ENCODE data around the gene DMGDH. TPM values are rescaled to one million over a fixed set of nuclear protein-coding genes. Genes with fewer than 3 reads are reported as not detected.

The DMGDH gene
- total and polyA plus RNA-seq, 7 experiments from 2014 or later = 0.35 to 2.1 (median 0.68) TPM; not detected in 2

DNA sequence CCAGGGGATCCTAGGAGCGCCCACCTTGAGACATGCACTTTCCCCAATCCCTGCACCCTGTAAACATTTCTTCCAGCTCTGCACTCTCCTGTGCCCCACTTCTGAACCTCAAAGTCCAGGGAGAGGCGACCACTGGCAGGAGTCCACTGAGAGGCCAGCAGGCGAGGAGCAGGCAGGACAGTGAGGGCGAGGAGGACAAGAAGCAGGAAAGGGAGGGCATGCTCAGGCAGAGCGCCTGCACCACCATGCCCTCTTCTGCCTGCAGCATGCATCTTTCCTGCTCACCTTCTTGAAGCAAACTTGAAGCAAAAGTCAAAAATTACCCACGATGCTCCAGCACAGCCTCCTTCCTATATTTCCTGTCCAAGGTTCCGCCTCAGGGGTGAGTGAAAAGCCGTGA lies 94.4 kb downstream of the DMGDH start:
- Mint-ChIP-seq H3K27ac (no peak overlapping the region), H3K27me3 (no peaks in the 10 kb centered on the region), H3K4me3 (no peak overlapping the region), H3K4me1 (peaks cover 0 to 8% (median 4%) of the 10 kb centered on the region in 7 donors), H3K9me3 (peaks cover 0 to 1% (median 0%) of the 10 kb centered on the region in 11 donors), H3K36me3 (peaks cover 0 to 3% (median 0%) of the 10 kb centered on the region in 5 donors)
- ATAC-seq (no peak), DNase-seq (no peak)
- intact Hi-C loops (cut with micrococcal nuclease) = no loop called here
- ChIA-PET POLR2A (no interaction called here), CTCF (interaction anchor here (0.8 kb wide), 1 partner anchor 159 kb away, joined by 3 read pairs; no protein-coding TSS in a partner anchor)
- Histone ChIP-seq H3K4me1 (ENCODE audit: control insufficient read depth in 2 of 2, insufficient read depth in 2 of 2, low read length in 2 of 2) (no peaks in the 10 kb centered on the region), H3K27me3 (ENCODE audit: control insufficient read depth in 2 of 2, insufficient read depth in 2 of 2, low read length in 2 of 2) (no peaks in the 10 kb centered on the region), H3K36me3 (ENCODE audit: control insufficient read depth in 2 of 3, insufficient read depth in 3 of 3, low read length in 3 of 3) (no peaks in the 10 kb centered on the region), H3K27ac (ENCODE audit: low read depth, low read length) (no peak overlapping the region), H3K4me3 (ENCODE audit: low read length) (no peak overlapping the region), H3K9me3 (ENCODE audit: control insufficient read depth in 2 of 3, low read length in 3 of 3) (no peaks in the 10 kb centered on the region)

DNA sequence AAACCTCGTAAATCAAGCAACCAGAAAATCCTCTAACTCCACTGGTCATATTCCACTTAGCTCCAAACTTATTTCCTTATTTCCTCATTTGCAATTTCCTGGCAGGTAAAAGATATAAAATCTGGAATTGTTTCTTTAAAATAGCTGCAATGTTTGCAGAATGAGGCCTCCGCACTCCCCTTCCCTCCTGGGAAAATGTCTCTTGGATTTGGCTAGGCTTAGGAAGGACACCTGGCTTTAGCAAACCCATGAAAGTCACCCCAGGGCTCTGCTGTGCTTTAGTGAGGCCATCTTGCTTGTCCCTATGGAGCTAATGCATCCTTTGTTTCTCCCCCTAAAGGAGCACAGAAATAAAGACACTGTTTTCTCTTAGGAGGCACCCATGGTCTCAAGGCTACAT lies 94.9 kb downstream of the DMGDH start:
- intact Hi-C loops (cut with micrococcal nuclease) = no loop called here
- Histone ChIP-seq H3K4me1 (ENCODE audit: control insufficient read depth in 2 of 2, insufficient read depth in 2 of 2, low read length in 2 of 2) (no peaks in the 10 kb centered on the region), H3K4me3 (ENCODE audit: low read length) (no peak overlapping the region), H3K9me3 (ENCODE audit: control insufficient read depth in 2 of 3, low read length in 3 of 3) (no peaks in the 10 kb centered on the region), H3K36me3 (ENCODE audit: control insufficient read depth in 2 of 3, insufficient read depth in 3 of 3, low read length in 3 of 3) (no peaks in the 10 kb centered on the region), H3K27me3 (ENCODE audit: control insufficient read depth in 2 of 2, insufficient read depth in 2 of 2, low read length in 2 of 2) (no peaks in the 10 kb centered on the region), H3K27ac (ENCODE audit: low read depth, low read length) (no peak overlapping the region)
- ChIA-PET CTCF (interaction anchor here (0.8 kb wide), 1 partner anchor 159 kb away, joined by 3 read pairs; no protein-coding TSS in a partner anchor), POLR2A (no interaction called here)
- Mint-ChIP-seq H3K36me3 (peaks cover 0 to 3% (median 0%) of the 10 kb centered on the region in 5 donors), H3K4me1 (peaks cover 0 to 8% (median 4%) of the 10 kb centered on the region in 7 donors), H3K4me3 (no peak overlapping the region), H3K27me3 (no peaks in the 10 kb centered on the region), H3K9me3 (peaks cover 0 to 1% (median 0%) of the 10 kb centered on the region in 11 donors), H3K27ac (no peak overlapping the region)
- ATAC-seq (no peak), DNase-seq (no peak)

DNA sequence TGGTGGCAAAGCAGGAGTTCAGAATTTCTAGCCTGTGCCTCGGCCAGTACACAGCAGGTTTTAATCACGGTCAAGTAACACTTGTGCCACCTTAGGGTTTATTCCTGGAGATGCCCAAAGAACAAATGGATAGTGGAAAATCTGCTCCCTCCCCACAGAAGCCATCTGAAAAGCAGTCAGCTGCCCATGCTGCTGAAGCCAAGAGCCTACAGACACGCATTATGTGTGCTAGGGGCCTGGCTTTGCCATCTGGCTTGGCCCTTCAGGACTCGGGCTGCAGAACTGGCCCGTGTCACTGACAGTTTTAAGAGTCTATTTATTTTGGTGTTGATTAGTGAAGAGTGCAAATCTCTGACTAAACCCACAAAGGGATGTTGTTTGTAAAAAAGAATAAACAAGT lies 95.5 kb downstream of the DMGDH start:
- no peak overlapping the region for H3K27ac ChIP-seq (ENCODE audit: low read depth, low read length)
- Mint-ChIP-seq H3K36me3 (peaks cover 0 to 3% (median 0%) of the 10 kb centered on the region in 5 donors), H3K4me3 (no peak overlapping the region), H3K27me3 (no peaks in the 10 kb centered on the region), H3K9me3 (peaks cover 0 to 1% (median 0%) of the 10 kb centered on the region in 11 donors), H3K4me1 (peaks cover 0 to 8% (median 2%) of the 10 kb centered on the region in 7 donors), H3K27ac (no peak overlapping the region)
- H3K9me3 ChIP-seq (ENCODE audit: control insufficient read depth in 2 of 3, low read length in 3 of 3) = no peaks in the 10 kb centered on the region
- ChIA-PET POLR2A (interaction anchor here (0.6 kb wide), 1 partner anchor 264 kb away, joined by 3 read pairs; no protein-coding TSS in a partner anchor), CTCF (no interaction called here)
- ATAC-seq = no peak
- H3K36me3 ChIP-seq (ENCODE audit: control insufficient read depth in 2 of 3, insufficient read depth in 3 of 3, low read length in 3 of 3) = no peaks in the 10 kb centered on the region
- H3K4me3 ChIP-seq (ENCODE audit: low read length) = no peak overlapping the region
- intact Hi-C loops (cut with micrococcal nuclease) = no loop called here
- DNase-seq = no peak
- H3K27me3 ChIP-seq (ENCODE audit: control insufficient read depth in 2 of 2, insufficient read depth in 2 of 2, low read length in 2 of 2) = no peaks in the 10 kb centered on the region
- no peaks in the 10 kb centered on the region for H3K4me1 ChIP-seq (ENCODE audit: control insufficient read depth in 2 of 2, insufficient read depth in 2 of 2, low read length in 2 of 2)

DNA sequence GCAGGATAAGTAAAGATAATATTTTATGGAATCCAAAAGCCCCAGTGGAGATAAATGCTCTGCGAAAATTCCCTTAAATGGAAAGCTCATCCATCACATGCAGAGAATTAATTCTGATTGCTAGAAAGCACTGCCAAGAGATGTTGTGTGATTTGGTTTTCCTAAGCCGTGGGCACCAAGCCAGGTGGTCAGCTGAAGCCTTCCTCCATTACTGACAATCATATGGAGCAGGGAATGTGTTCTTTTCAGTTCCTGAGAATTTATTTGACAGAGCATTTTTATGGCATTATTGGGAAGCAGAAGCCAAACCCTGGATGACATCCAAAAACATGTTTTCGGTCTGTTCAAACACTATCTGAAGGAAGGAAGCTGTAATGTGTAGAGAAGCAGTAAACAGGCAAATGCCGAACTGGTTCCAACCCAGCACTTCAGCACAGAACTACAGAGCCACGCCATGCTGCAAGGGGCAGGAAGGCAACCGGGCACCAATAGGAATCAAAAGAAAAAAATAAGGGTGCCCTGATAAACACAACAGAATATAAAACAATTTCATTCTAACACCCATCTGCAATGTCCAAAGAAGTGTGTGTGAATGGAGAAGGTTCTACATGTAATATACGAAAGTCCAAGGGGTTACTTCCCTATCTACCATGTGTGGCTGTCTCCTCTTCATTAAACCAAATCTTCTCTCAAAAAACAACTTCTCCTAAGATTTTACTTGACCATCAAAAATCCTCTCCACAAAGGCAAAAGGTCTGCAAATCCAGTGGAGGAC lies 96.6 kb downstream of the DMGDH start:
- Mint-ChIP-seq H3K9me3 (peaks cover 0 to 1% (median 0%) of the 10 kb centered on the region in 11 donors), H3K4me1 (peaks cover 0 to 8% (median 0%) of the 10 kb centered on the region in 7 donors), H3K4me3 (no peak overlapping the region), H3K27me3 (no peaks in the 10 kb centered on the region), H3K36me3 (peaks cover 0 to 10% (median 2%) of the 10 kb centered on the region in 5 donors), H3K27ac (no peak overlapping the region)
- no peak overlapping the region for H3K4me3 ChIP-seq (ENCODE audit: low read length)
- H3K4me1 ChIP-seq (ENCODE audit: control insufficient read depth in 2 of 2, insufficient read depth in 2 of 2, low read length in 2 of 2) = no peaks in the 10 kb centered on the region
- ATAC-seq = peak; percentile 40
- H3K36me3 ChIP-seq (ENCODE audit: control insufficient read depth in 2 of 3, insufficient read depth in 3 of 3, low read length in 3 of 3) = no peaks in the 10 kb centered on the region
- intact Hi-C loops (cut with micrococcal nuclease) = no loop called here
- no peak overlapping the region for H3K27ac ChIP-seq (ENCODE audit: low read depth, low read length)
- ChIA-PET CTCF (no interaction called here), POLR2A (interaction anchor here (1.1 kb wide), 1 partner anchor 14 kb away, joined by 3 read pairs; no protein-coding TSS in a partner anchor)
- H3K27me3 ChIP-seq (ENCODE audit: control insufficient read depth in 2 of 2, insufficient read depth in 2 of 2, low read length in 2 of 2) = no peaks in the 10 kb centered on the region
- H3K9me3 ChIP-seq (ENCODE audit: control insufficient read depth in 2 of 3, low read length in 3 of 3) = no peaks in the 10 kb centered on the region
- DNase-seq = no peak

DNA sequence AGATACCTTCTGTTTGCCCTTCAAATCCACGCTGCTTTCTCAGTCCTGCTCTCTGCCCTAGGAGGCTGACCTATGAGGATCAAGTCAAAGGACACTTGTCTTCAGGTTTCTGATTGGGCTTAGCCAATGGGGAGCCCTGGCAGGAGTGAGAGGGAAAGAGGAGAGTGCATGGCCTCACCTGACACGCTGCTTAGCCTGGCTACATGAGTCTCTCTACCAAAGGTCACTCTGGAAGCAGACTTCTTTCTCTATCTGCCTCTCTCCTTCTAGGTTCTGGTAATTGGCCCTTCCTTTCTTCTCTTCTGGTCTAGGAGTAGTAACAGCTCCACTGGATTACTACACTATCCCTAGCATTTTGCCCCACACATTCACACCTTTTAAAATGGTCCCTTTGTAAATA lies 97.5 kb downstream of the DMGDH start:
- ATAC-seq (no peak), DNase-seq (no peak)
- ChIA-PET CTCF (no interaction called here), POLR2A (interaction anchor here (1.1 kb wide), 1 partner anchor 15 kb away, joined by 3 read pairs; no protein-coding TSS in a partner anchor)
- peaks cover 0 to 11% (median 5%) of the 10 kb centered on the region in 5 donors for H3K36me3 Mint-ChIP-seq
- no peaks in the 10 kb centered on the region for H3K27me3 ChIP-seq (ENCODE audit: control insufficient read depth in 2 of 2, insufficient read depth in 2 of 2, low read length in 2 of 2)
- no peak overlapping the region for H3K4me3 ChIP-seq (ENCODE audit: low read length)
- no peaks in the 10 kb centered on the region for H3K9me3 ChIP-seq (ENCODE audit: control insufficient read depth in 2 of 3, low read length in 3 of 3)
- peaks cover 0 to 6% (median 0%) of the 10 kb centered on the region in 7 donors for H3K4me1 Mint-ChIP-seq
- peaks cover 0 to 1% (median 0%) of the 10 kb centered on the region in 11 donors for H3K9me3 Mint-ChIP-seq
- no peaks in the 10 kb centered on the region for H3K27me3 Mint-ChIP-seq
- no peaks in the 10 kb centered on the region for H3K4me1 ChIP-seq (ENCODE audit: control insufficient read depth in 2 of 2, insufficient read depth in 2 of 2, low read length in 2 of 2)
- no peak overlapping the region for H3K27ac ChIP-seq (ENCODE audit: low read depth, low read length)
- intact Hi-C loops (cut with micrococcal nuclease) = no loop called here
- H3K4me3 Mint-ChIP-seq = no peak overlapping the region
- H3K36me3 ChIP-seq (ENCODE audit: control insufficient read depth in 2 of 3, insufficient read depth in 3 of 3, low read length in 3 of 3) = no peaks in the 10 kb centered on the region
- no peak overlapping the region for H3K27ac Mint-ChIP-seq

DNA sequence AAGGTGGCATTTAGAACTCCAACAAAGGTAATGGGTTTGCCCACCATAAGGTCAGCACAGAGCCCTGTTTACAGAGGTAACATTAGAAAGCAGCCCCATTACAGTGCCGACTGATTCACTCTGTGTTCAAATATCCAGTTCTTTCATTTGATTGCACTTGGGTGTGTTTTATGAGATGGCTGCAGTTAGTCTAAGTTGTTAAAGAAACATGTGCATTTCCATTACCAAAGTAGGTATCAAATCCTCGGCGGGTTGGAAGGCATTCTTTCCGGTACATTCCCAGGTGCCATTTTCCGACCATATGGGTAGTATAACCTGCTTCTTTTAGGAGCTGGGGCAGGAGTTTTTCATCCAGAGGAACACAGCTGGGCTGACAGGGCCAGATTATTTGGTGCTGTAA lies 100.7 kb downstream of the DMGDH start:
- Histone ChIP-seq H3K4me3 (ENCODE audit: low read length) (no peak overlapping the region), H3K27me3 (ENCODE audit: control insufficient read depth in 2 of 2, insufficient read depth in 2 of 2, low read length in 2 of 2) (no peaks in the 10 kb centered on the region), H3K9me3 (ENCODE audit: control insufficient read depth in 2 of 3, low read length in 3 of 3) (no peaks in the 10 kb centered on the region), H3K4me1 (ENCODE audit: control insufficient read depth in 2 of 2, insufficient read depth in 2 of 2, low read length in 2 of 2) (no peaks in the 10 kb centered on the region), H3K36me3 (ENCODE audit: control insufficient read depth in 2 of 3, insufficient read depth in 3 of 3, low read length in 3 of 3) (no peaks in the 10 kb centered on the region), H3K27ac (ENCODE audit: low read depth, low read length) (no peak overlapping the region)
- ChIA-PET CTCF (no interaction called here), POLR2A (no interaction called here)
- Mint-ChIP-seq H3K36me3 (peaks cover 0 to 24% (median 6%) of the 10 kb centered on the region in 5 donors), H3K27ac (no peak overlapping the region), H3K27me3 (no peaks in the 10 kb centered on the region), H3K4me3 (no peak overlapping the region), H3K9me3 (peaks cover 0 to 1% (median 0%) of the 10 kb centered on the region in 11 donors), H3K4me1 (peaks cover 0 to 1% (median 0%) of the 10 kb centered on the region in 7 donors)
- DNase-seq = no peak
- intact Hi-C loops (cut with micrococcal nuclease) = no loop called here
- no peak for ATAC-seq
